ENCODE measurements around the gene NPPB. TPM values are rescaled to one million over a fixed set of nuclear protein-coding genes. Genes with fewer than 3 reads are reported as not detected.

NPPB gene
- total and polyA plus RNA-seq, 2 of the 8 experiments (the other 6 are each of a cell fraction or from before 2014, with no cell fraction given): 0.36 to 0.91 TPM

- peak; percentile 74 to 89 (median 75) for TF ChIP-seq CTCF (IDR thresholded peaks at IDR 0.05; ENCODE audit: control extremely low read depth in 1 of 3, insufficient read depth in 1 of 3, low read depth in 1 of 3, low read length in 3 of 3)
- no peak for TF ChIP-seq BCL11A (IDR thresholded peaks at IDR 0.05; ENCODE audit: low read depth in 2 of 2, low read length in 2 of 2)
- TF ChIP-seq RFX5 (IDR thresholded peaks at IDR 0.05; ENCODE audit: borderline replicate concordance, low read depth, low read length): no peak
- peak; percentile 96 for TF ChIP-seq SRF (IDR thresholded peaks at IDR 0.05; ENCODE audit: low read depth, low read length)
- no peak for TF ChIP-seq CHD7 (IDR thresholded peaks at IDR 0.05; ENCODE audit: insufficient replicate concordance, low read length)
- no peak for TF ChIP-seq KDM5A (IDR thresholded peaks at IDR 0.05; ENCODE audit: low read length)
- TF ChIP-seq JUND (IDR thresholded peaks at IDR 0.05; ENCODE audit: low read length): peak; percentile 81; the same call in 1 of the 2 replicates
Observed at GRCh38 chr1:11907275-11908094, 48.7 kb upstream of the NPPB start (continued).

Data from H1 (cell line).